NCI-H128 (cell line): Measurements from ENCODE around the gene CHKA.

Experiments
- DNase-seq: peaks from one replicate; lab custom pipeline; 2025; ENCODE audit not compliant: unreplicated experiment; lab: John Stamatoyannopoulos, UW

The CHKA gene

GRCh38 chr11:68121067-68121899 lies at the start of gene CHKA:
CHKA (minus strand) TSS chr11:68121388; CDS start chr11:68121177, 211 bp downstream.
- DNase-seq, result peak; percentile 88

GRCh38 chr11:68169442-68169841 lies 48.3 kb upstream of the CHKA start:
- DNase-seq, result no peak

GRCh38 chr11:68168694-68169093 lies 47.5 kb upstream of the CHKA start:
- DNase-seq, result no peak

GRCh38 chr11:68167474-68167873 lies 46.3 kb upstream of the CHKA start:
- no peak for DNase-seq

GRCh38 chr11:68166969-68167368 lies 45.8 kb upstream of the CHKA start:
- DNase-seq, result no peak

- DNase-seq, result no peak
Measured at GRCh38 chr11:68165601-68166000, 44.4 kb upstream of the CHKA start.

GRCh38 chr11:68164437-68164836 lies 43.2 kb upstream of the CHKA start:
- DNase-seq, result no peak

- DNase-seq, result no peak
Measured at GRCh38 chr11:68163691-68164090, 42.5 kb upstream of the CHKA start.

- no peak for DNase-seq
Measured at GRCh38 chr11:68160100-68160695, 39.0 kb upstream of the CHKA start.

GRCh38 chr11:68159665-68160064 lies 38.5 kb upstream of the CHKA start:
- no peak for DNase-seq

GRCh38 chr11:68159161-68159560 lies 38.0 kb upstream of the CHKA start:
- DNase-seq, result no peak

- no peak for DNase-seq
Measured at GRCh38 chr11:68158580-68158979, 37.4 kb upstream of the CHKA start.

- DNase-seq, result no peak
Measured at GRCh38 chr11:68153742-68154141, 32.6 kb upstream of the CHKA start.

- no peak for DNase-seq
Measured at GRCh38 chr11:68150037-68150436, 28.8 kb upstream of the CHKA start.

- no peak for DNase-seq
Measured at GRCh38 chr11:68149417-68149816, 28.2 kb upstream of the CHKA start.

GRCh38 chr11:68148879-68149278 lies 27.7 kb upstream of the CHKA start:
- no peak for DNase-seq

- DNase-seq, result no peak
Measured at GRCh38 chr11:68148071-68148805, 27.1 kb upstream of the CHKA start.

GRCh38 chr11:68146704-68147474 lies 25.7 kb upstream of the CHKA start:
- no peak for DNase-seq

- DNase-seq, result no peak
Measured at GRCh38 chr11:68146010-68146540, 24.9 kb upstream of the CHKA start.

- no peak for DNase-seq
Measured at GRCh38 chr11:68145120-68145866, 24.1 kb upstream of the CHKA start.
